Upper lobe of right lung (tissue), 1 donor: ENCODE measurements around the gene SPINDOC. TPM values are rescaled to one million over a fixed set of nuclear protein-coding genes. Genes with fewer than 3 reads are reported as not detected.

Experiments
- ATAC-seq: fragments of 200-7000 bp; cut with Tn5 transposase; one replicate; pipeline ENCODE4 v1.9.1; 2020; ENCODE audit warnings: mild to moderate bottlenecking, moderate library complexity
- DNase-seq: peaks from one replicate; pipeline ENCODE4 v3.0.0-alpha.2; 2020
- H3K27ac ChIP-seq: fragments of 200-600 bp; one replicate; pipeline ENCODE4 v1.8.0; 2022
- H3K27me3 ChIP-seq: fragments of 200-600 bp; one replicate; pipeline ENCODE4 v1.8.0; 2022; ENCODE audit warnings: mild to moderate bottlenecking
- H3K36me3 ChIP-seq: fragments of 200-600 bp; one replicate; pipeline ENCODE4 v1.8.0; 2022
- H3K4me1 ChIP-seq: fragments of 200-600 bp; one replicate; pipeline ENCODE4 v1.8.0; 2022
- H3K4me3 ChIP-seq: fragments of 200-600 bp; one replicate; pipeline ENCODE4 v1.8.0; 2022; ENCODE audit warnings: mild to moderate bottlenecking
- H3K9me3 ChIP-seq: fragments of 200-600 bp; one replicate; pipeline ENCODE4 v1.8.0; 2022
- intact Hi-C: fragments of 100-400 bp; cut with DNase I; formaldehyde crosslinking; loops from one replicate; pipeline ENCODE4 v1.11.0; 2022
- total RNA-seq: library from RNA; stranded (reverse); fragmentation: NEBNext Ultra II Directional; extraction: Animal tissue kit (Norgen Biotek cat#: 25700); gene quantifications from one replicate; pipeline ENCODE4 v1.2.1, GENCODE V29; 2021
- TF ChIP-seq, protein P1 (sequence below): fragments of 200-600 bp; IDR thresholded peaks from one replicate; pipeline ENCODE4 v1.8.0; 2022; ENCODE audit warnings: antibody characterized with exemption
- donor health status: DM: no; HTN: yes; CAD: no; lungs with severe emphysema.

Gene SPINDOC
- total RNA-seq, 1 donor from 2014 or later: 20.3 TPM

DNA sequence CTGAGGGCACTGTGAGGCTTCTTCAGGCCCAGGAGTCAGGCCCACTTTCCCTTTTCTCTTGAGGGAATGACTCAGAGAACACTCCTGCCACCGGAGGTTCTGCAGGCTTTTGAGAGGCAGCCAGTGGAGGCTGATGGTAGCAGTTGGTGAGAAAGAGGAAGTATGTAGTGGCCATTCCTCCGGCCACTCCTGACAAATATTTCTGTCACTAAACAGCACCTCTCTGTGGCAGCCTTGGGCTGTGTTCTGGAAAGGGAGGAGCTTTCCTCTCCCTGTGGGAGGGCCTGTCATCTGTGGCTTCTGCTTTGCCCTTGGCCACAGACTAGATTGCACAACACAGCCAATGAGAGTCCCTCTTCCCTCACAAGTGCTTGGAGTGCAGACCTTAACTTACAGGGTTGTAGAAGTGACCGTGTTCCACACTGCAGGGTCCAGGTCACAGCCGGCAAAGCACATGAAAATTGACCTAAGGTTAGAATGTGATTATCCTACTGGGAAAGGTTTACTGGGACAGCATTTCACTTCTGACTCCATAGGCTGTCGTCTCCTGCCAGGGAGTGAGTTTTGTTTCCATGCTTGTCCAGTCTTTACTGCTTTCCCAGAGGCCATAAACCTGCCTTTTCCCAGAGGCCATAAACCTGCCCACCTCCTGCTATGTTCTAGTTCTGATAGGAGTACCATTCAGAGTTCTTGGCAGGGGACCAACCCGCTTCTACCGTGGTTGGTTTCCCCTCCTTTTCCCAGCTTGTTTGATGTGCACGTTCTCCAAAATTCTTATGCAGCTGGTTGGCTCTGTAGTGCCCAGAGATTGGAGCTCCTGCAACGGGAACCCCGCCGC is 58.9 kb downstream of the SPINDOC start:
- H3K27me3 ChIP-seq: no peaks in the 10 kb centered on the region
- ATAC-seq (peak; percentile 97), DNase-seq (peak; percentile 81)
- H3K9me3 ChIP-seq: no peaks in the 10 kb centered on the region
- no peak overlapping the region for H3K4me3 ChIP-seq
- TF ChIP-seq, protein P1, sequence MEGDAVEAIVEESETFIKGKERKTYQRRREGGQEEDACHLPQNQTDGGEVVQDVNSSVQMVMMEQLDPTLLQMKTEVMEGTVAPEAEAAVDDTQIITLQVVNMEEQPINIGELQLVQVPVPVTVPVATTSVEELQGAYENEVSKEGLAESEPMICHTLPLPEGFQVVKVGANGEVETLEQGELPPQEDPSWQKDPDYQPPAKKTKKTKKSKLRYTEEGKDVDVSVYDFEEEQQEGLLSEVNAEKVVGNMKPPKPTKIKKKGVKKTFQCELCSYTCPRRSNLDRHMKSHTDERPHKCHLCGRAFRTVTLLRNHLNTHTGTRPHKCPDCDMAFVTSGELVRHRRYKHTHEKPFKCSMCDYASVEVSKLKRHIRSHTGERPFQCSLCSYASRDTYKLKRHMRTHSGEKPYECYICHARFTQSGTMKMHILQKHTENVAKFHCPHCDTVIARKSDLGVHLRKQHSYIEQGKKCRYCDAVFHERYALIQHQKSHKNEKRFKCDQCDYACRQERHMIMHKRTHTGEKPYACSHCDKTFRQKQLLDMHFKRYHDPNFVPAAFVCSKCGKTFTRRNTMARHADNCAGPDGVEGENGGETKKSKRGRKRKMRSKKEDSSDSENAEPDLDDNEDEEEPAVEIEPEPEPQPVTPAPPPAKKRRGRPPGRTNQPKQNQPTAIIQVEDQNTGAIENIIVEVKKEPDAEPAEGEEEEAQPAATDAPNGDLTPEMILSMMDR: peak; percentile 54
- H3K36me3 ChIP-seq: no peaks in the 10 kb centered on the region
- H3K27ac ChIP-seq: peak overlapping the region; percentile 42
- intact Hi-C loops: no loop called here
- H3K4me1 ChIP-seq: peaks cover 69% of the 10 kb centered on the region

DNA sequence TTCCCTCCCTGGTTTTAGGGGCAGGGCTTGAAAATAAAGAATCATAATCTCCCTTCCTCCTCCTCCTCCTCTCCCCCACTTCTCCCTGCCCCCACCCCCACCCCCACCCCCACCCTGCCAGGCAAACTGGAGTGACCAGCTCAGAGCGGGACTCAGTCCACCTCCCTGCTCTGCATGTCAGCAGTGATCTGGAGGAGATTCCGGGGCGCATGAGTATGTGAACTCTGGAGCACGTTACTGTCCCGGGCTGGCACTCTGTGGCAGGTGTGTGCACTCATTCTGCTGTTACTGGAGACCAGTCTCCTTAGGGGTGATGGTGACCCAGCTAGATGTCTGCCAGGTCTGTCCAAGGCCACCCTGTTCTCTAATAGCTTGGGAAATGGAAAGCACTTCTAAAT is 59.5 kb downstream of the SPINDOC start:
- H3K27me3 ChIP-seq: no peaks in the 10 kb centered on the region
- H3K36me3 ChIP-seq: no peaks in the 10 kb centered on the region
- peaks cover 70% of the 10 kb centered on the region for H3K4me1 ChIP-seq
- ATAC-seq (peak; percentile 4), DNase-seq (no peak)
- TF ChIP-seq, protein P1: no peak
- intact Hi-C loops: no loop called here
- H3K27ac ChIP-seq: peak overlapping the region; percentile 30
- no peaks in the 10 kb centered on the region for H3K9me3 ChIP-seq
- H3K4me3 ChIP-seq: no peak overlapping the region

DNA sequence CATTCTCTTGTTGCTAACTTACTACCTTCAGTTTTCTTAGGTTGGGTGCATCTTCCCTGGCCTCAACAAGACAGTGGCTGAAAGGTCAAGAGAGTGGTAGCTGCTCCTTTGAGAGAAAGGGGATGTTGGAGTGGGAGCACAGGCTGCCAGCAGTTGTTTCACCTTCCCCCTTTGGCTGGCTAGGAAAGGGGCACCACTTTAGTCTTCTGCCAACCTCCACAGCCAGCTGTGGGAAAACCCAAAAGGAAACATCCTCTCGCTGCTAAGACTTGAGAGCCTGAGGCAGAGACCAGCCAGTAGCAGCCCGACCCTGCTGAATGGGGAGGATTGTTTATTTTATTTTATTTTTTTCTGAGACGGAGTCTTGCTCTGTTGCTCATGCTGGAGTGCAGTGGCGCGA is 60.1 kb downstream of the SPINDOC start:
- H3K36me3 ChIP-seq: no peaks in the 10 kb centered on the region
- DNase-seq: no peak
- no peak for ATAC-seq
- H3K4me1 ChIP-seq: peaks cover 68% of the 10 kb centered on the region
- no peaks in the 10 kb centered on the region for H3K9me3 ChIP-seq
- intact Hi-C loops: no loop called here
- TF ChIP-seq, protein P1: no peak
- peak overlapping the region; percentile 30 for H3K27ac ChIP-seq
- H3K4me3 ChIP-seq: no peak overlapping the region
- no peaks in the 10 kb centered on the region for H3K27me3 ChIP-seq

DNA sequence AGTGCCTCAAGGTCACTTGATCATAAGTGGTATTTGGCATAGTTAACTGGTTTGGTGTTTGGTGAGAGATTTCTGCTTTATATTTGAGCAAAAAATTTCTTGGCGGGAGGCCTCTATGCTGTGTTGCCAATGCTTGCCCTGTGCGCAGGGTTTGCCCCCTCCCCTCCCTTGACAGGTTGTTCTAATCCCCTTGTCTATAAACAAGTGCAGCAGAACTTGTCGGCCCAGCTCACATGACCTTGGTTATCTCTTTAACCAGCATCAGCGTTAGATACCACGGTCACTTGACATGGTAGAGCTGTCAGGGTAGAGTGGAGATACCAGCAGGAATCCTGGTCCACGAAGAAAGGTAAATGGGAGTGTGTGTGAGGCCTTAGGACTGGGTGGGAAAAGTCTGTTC is 61.3 kb downstream of the SPINDOC start:
- intact Hi-C loops: no loop called here
- Histone ChIP-seq H3K9me3 (no peaks in the 10 kb centered on the region), H3K4me1 (peaks cover 56% of the 10 kb centered on the region), H3K36me3 (no peaks in the 10 kb centered on the region), H3K4me3 (no peak overlapping the region), H3K27me3 (no peaks in the 10 kb centered on the region), H3K27ac (no peak overlapping the region)
- no peak for DNase-seq
- ATAC-seq: no peak
- TF ChIP-seq, protein P1: no peak

DNA sequence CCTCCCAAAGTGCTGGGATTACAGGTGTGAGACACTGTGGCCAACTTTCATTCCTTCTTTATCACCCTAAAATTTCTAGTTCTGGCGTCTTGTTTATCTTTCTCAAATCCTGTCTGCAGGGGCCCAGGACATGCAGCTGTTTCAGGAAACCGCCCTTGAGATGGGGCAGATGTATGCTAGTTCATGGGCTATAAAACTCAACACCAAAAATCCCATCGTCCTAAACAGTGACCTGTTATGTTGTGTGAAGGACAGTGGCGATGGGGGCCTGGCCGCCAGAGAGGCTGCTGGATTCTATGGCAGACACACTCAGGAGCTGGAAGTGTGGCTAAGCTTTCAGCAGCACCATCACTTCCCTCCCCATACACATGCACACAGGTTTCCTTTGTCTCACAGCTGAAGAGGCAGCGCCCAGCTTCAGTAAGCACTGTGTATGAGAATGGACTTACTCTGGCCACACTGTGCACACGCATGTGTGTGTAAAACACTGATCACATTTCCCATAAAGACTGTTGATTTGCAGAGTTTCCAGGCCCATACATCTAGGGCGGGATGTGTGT is 62.3 kb downstream of the SPINDOC start:
- Histone ChIP-seq H3K36me3 (no peaks in the 10 kb centered on the region), H3K9me3 (no peaks in the 10 kb centered on the region), H3K4me3 (no peak overlapping the region), H3K27ac (no peak overlapping the region), H3K4me1 (peaks cover 55% of the 10 kb centered on the region), H3K27me3 (no peaks in the 10 kb centered on the region)
- intact Hi-C loops: no loop called here
- DNase-seq (no peak), ATAC-seq (no peak)
- TF ChIP-seq, protein P1: no peak
